Stimulated activated CD4-positive, alpha-beta T cell treated with anti-CD3 and anti-CD28 coated beads, Interleukin-1b, Interleukin-23, amount 100 ng/mL, for 48 hours (primary cell): Measurements from ENCODE around the gene UGT2A2.
"Not testable (repeated sequence)": the region's sequence is repeated elsewhere in the genome, so short reads cannot be mapped to it uniquely, and the experiment has no call there.

Source experiments
- DNase-seq: peaks from one replicate; pipeline ENCODE4 v3.0.0-alpha.2; 2020

The UGT2A2 gene

GRCh38 chr4:69639542-69639941 lies at the start of gene UGT2A2:
UGT2A2 (minus strand) TSS chr4:69639642; CDS start chr4:69639640, 2 bp downstream.
- no peak for DNase-seq

- no peak for DNase-seq
These were observed 45.4 kb upstream of the UGT2A2 start for GRCh38 chr4:69684804-69685203.

GRCh38 chr4:69668680-69669079 lies 29.2 kb upstream of the UGT2A2 start:
- DNase-seq = no peak

- not testable (repeated sequence) for DNase-seq
These were observed 24.6 kb upstream of the UGT2A2 start for GRCh38 chr4:69664009-69664408.

- not testable (repeated sequence) for DNase-seq
These were observed 21.8 kb upstream of the UGT2A2 start for GRCh38 chr4:69661130-69661803.

DNA sequence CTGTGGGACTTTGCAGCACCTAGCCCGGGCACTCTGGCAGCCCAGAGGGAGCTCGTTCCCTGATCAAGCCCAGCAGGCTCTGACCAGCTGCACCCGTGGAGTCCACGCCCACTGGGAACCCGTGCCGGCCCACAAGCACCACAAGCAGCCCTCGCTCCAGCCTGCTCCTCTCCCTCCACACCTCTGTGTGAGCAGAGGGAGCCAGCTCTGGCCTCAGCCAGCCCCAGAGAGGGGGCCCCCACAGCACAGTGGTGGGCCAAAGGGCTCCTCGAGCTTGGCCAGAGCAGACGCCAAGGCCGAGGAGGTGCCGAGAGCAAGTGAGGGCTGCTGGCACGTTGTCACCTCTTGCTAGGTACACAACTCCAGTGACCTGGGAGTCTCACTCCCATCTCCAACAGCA lies 18.7 kb upstream of the UGT2A2 start:
- no peak for DNase-seq

DNA sequence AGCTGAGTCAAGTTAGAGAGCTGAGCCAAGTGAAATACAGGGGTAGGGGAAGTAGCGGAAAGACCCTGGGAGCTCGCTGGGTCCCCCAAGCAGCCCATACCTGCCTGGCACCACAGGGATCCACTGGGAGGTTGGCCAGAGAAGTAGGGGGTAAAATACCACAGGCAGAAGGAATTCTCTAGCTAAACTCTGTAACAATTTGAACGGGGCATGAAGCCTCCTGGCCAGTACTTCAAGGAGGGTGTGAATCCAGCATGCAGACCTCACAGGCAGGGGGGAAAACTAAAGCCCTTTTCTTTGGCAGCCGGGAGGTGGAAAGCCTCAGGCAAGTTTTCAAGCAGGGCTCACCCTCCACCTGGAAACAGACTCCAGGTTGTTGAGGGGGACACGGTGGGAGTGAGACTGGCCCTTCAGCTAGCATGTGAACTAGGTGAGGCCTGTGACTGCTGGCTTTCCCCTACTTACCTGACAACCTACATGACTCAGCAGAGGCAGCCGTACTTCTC lies 17.3 kb upstream of the UGT2A2 start:
- no peak for DNase-seq

DNA sequence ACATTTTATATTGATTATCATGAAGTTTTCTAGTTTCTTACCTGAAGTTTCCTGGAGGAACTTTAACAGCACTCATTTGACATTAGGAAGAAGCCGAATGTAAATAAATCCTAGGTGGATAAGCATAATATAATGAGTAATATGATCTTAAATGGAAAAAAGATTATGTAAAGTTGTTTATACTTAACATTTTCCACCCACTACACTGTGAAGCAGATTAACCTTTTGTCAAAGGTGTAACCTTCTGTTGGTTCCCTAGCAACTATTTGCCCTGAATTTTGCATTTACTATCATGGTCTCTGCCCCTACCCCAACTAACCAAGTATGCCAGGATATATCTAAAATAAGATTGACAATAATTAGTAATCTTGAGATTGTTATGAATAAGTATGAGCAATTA lies 13.7 kb upstream of the UGT2A2 start, which contains the start of gene UGT2A1:
TSS of gene UGT2A1 (minus strand) at position 101 of the 400 bp plus-strand sequence. CDS start 5,603 bp downstream, outside the sequence.
- no peak for DNase-seq

GRCh38 chr4:69650872-69651271 lies 11.4 kb upstream of the UGT2A2 start:
- DNase-seq = no peak

DNA sequence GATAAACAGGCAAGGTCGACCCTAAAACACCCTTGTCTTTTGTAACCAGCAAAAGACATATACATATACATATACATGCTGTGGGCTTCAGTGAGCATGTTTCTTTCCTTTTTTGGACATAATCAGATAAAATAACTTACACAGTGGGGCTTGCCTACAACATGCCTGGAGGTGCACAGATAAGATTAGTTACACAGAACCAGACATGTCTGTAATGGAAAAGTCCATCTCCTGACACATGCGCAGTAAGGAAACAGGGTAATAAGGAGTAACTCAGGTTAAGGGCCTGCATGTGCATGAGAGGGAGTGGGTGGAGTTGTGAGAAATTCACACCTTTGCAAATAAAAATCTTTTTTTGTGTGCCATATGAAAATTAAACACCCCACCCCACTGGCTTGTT lies 10.2 kb upstream of the UGT2A2 start:
- DNase-seq = no peak

DNA sequence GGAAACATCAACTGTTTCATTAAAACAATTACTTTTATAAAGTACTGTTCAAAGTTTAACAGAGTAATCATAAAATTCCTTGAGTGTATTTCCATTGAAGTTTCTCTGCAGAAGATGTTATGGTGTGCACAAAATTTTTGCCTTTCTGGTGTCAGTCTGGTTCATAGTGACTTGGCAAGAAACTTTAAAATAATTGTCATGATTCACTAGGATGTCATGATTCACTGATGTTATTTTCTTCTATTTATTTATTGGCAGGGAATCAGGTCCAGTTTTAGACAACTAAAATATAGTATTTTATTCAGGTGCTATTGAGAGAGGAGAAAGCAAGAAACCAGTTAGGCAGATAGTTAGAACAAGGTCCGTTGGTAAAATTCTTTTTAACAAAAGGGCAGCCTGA lies 9.8 kb upstream of the UGT2A2 start:
- DNase-seq = no peak

- no peak for DNase-seq
These were observed 3.5 kb upstream of the UGT2A2 start for GRCh38 chr4:69642961-69643360.

DNA sequence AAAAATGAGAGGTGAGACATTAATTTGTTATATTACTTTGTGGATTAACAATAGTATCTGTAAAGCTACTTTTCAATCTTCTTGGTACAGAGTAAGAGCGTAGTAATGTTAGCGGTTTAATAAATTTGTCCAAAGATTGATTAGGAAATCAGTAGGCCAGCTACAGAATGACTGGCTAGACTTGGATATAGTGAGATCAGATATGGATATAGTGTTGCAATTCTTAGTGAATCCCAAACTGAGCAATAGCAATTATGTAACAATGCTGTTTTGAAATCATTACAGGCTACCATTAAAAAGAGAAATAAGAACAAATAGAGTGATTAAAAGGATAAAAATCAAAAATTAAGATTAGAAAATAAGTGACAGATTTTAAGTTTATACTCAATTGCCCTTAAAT lies 847 bp upstream of the UGT2A2 start:
- DNase-seq = no peak

- no peak for DNase-seq
These were observed 22.3 kb downstream of the UGT2A2 start for GRCh38 chr4:69617083-69617694.

DNA sequence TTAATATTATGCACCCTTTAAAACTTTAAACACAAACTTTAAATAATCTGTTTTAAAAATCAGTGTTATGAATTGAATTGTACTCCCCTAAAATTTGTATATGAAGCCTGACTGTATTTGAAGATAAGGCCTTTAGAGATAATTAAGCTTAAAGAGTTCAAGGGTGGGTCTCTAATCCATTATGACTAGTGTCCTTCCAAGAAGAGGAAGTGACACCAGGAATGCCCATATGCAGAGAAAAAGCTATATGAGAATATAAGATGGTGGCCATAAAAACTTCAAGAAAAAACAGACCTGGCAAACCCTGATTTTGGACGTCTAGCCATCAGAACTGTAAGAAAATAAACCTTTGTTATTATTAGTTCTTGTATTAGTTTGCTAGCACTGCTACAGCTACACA lies 29.0 kb downstream of the UGT2A2 start:
- DNase-seq = no peak

GRCh38 chr4:69601065-69601464 lies 38.4 kb downstream of the UGT2A2 start:
- no peak for DNase-seq

- DNase-seq = no peak
These were observed 39.4 kb downstream of the UGT2A2 start for GRCh38 chr4:69600013-69600412.

- DNase-seq = no peak
These were observed 45.1 kb downstream of the UGT2A2 start for GRCh38 chr4:69594382-69594781.

DNA sequence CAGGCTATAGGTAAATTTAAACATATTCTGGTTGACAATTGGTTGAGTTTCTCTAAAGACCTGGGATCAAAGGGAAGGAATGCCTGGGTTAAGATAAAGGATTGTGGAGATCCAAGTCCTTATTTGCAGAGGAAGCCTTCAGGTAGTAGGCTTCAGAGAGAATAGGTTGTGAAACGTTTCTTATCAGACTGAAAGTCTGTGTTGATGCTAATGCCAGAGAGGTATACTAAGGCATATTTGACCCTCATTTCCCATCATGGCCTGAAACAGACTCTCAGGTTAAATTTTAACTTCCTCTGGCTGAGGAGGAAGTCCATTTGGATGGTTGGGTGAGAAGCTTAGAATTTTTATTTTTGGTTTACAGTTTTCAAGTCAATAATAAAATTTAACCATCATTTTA lies 48.1 kb downstream of the UGT2A2 start:
- DNase-seq = no peak

DNA sequence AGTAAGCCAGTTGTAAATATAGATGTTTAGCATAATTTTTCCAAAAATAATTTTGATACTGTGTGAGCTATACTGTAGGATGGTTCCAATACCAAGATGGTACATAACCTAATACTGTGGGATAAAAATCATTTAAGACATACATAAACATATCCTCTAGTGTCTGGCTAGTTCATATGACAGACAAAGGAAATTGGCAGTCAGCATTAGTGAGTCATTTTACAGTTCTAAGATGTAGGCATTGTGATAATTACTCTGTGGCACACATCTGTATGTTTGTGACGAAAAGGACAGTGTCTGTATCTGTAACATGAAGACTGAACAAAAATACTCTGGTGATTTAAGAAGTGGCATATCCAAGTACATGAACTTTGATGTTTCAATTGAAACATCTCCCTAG lies 49.6 kb downstream of the UGT2A2 start:
- no peak for DNase-seq

DNA sequence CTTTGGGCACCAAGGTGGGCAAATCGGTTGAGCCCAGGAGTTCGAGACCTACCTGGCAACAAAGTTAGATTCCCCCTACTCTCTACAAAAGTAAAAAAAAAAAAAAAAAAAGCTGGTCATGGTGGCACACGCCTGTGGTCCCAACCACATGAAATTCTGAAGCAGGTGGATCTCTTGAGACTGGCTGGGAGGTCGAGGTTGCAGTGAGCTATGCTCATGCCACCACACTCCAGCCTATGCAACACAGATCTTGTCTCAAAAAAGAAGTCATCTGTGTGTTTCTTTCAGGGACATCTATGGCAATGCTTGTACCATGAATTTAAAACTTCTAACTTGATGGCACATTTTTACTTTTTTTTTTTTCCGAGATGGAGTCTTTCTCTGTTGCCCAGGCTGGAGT lies 55.3 kb downstream of the UGT2A2 start:
- DNase-seq = no peak

GRCh38 chr4:69583543-69583942 lies 55.9 kb downstream of the UGT2A2 start:
- DNase-seq = no peak

GRCh38 chr4:69577245-69577644 lies 62.2 kb downstream of the UGT2A2 start:
- no peak for DNase-seq

DNA sequence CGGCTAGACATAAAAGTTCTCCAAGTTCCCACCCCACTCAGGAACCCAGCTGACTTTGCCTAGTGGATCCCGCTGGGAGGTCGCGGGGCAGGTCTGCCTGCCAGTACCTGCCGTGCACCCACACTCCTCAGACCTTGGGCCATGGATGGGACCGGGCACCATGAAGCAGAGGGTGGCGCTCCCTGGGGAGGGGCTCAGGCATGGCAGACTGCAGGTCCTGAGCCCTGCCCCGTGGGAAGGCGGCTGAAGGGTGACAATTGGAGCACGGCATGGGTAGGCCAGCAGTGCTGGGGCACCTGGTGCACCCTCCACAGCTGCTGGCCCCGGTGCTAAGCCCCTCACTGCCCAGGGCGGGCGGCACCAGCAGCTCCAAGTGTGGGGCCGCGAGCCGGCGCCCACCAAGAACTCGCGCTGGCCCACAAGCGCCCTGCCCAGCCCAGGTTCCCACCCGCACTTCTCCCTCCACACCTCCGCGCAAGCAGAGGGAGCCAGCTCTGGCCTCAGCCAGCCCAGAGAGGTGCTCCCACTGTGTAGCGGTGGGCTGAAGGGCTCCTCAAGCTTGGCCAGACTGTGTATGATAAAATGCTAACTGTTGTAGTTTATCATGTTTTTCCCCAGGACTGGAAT lies 63.1 kb downstream of the UGT2A2 start:
- DNase-seq = no peak
